NK-92 (cell line): ENCODE results near the gene RPL10A.

Experiments
- DNase-seq: peaks from one replicate; lab custom pipeline; 2025; ENCODE audit not compliant: unreplicated experiment; lab: John Stamatoyannopoulos, UW

The RPL10A gene

GRCh38 chr6:35474942-35475570 is 6.9 kb downstream of the RPL10A start:
- DNase-seq = no peak

GRCh38 chr6:35475573-35475972 is 7.4 kb downstream of the RPL10A start:
- DNase-seq = no peak

GRCh38 chr6:35476004-35476403 is 7.8 kb downstream of the RPL10A start:
- DNase-seq = no peak

- no peak for DNase-seq
Measured at GRCh38 chr6:35477028-35477427, 8.8 kb downstream of the RPL10A start.

- DNase-seq = no peak
Measured at GRCh38 chr6:35477551-35478179, 9.5 kb downstream of the RPL10A start.

GRCh38 chr6:35478259-35478658 is 10.1 kb downstream of the RPL10A start:
- no peak for DNase-seq

GRCh38 chr6:35480176-35480575 is 12.0 kb downstream of the RPL10A start:
- DNase-seq = no peak

- no peak for DNase-seq
Measured at GRCh38 chr6:35481226-35481625, 13.0 kb downstream of the RPL10A start.

GRCh38 chr6:35483062-35483461 is 14.9 kb downstream of the RPL10A start:
- DNase-seq = no peak

- DNase-seq = no peak
Measured at GRCh38 chr6:35483490-35483889, 15.3 kb downstream of the RPL10A start.

GRCh38 chr6:35483893-35484645 is 15.9 kb downstream of the RPL10A start:
- no peak for DNase-seq

- no peak for DNase-seq
Measured at GRCh38 chr6:35484921-35485392, 16.8 kb downstream of the RPL10A start.

GRCh38 chr6:35485402-35485877 is 17.2 kb downstream of the RPL10A start:
- DNase-seq = no peak

- no peak for DNase-seq
Measured at GRCh38 chr6:35486005-35486925, 18.1 kb downstream of the RPL10A start.

GRCh38 chr6:35487658-35488516 is 19.7 kb downstream of the RPL10A start:
- DNase-seq = no peak

- DNase-seq = no peak
Measured at GRCh38 chr6:35488517-35488862, 20.3 kb downstream of the RPL10A start.

- no peak for DNase-seq
Measured at GRCh38 chr6:35489066-35489465, 20.9 kb downstream of the RPL10A start.

GRCh38 chr6:35489995-35490791 is 22.0 kb downstream of the RPL10A start:
- DNase-seq = no peak

GRCh38 chr6:35490821-35491557 is 22.8 kb downstream of the RPL10A start:
- DNase-seq = no peak
